Embryonic facial prominence (tissue), 1 donor: ENCODE measurements around the gene SRSF6.
A peak's percentile ranks its signal among the peaks of the same experiment; 100 is the strongest.
"Not testable (repeated sequence)": the region's sequence is repeated elsewhere in the genome, so short reads cannot be mapped to it uniquely, and the experiment has no call there.

ENCODE experiments used
- DNase-seq: peaks from one replicate; pipeline ENCODE4 v3.0.0-alpha.2; 2016; ENCODE audit errors: extremely low spot score

SRSF6 gene

DNA sequence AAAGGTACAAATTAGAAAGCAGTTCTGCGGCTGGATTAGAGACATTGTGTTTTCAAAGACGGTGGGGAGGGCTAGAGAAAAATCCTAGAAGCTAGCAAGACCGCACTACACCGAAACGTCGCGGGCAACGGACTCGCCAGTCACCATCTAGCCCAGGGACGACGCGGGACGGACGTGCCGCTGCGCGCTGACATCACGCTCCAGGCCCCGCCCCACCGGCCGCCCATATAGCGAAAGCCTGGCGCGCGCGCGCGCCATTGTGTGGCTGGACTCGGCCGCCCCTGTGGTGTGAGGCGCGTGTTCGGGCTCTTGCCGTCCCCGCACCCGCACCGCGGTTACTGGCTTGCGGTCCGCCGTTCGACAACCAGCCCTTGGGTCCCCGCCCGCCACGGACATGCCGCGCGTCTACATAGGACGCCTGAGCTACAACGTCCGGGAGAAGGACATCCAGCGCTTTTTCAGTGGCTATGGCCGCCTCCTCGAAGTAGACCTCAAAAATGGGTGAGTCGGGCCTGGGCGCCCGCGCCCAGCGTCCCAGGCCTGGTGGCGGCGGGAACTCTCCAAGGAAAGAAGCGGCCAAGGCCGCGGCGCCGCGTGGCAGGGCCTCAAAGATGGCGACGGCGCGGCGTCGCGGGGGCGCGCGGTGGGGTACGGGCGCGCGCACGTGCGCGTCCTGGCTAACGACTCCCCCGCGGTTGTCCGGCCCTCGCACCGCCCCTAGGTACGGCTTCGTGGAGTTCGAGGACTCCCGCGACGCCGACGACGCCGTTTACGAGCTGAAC, at the start of gene SRSF6:
Gene SRSF6 (plus strand): TSS at position 257 of the 782 bp plus-strand sequence. CDS start 138 bp downstream, at position 395.
- DNase-seq, result peak; percentile 79

DNA sequence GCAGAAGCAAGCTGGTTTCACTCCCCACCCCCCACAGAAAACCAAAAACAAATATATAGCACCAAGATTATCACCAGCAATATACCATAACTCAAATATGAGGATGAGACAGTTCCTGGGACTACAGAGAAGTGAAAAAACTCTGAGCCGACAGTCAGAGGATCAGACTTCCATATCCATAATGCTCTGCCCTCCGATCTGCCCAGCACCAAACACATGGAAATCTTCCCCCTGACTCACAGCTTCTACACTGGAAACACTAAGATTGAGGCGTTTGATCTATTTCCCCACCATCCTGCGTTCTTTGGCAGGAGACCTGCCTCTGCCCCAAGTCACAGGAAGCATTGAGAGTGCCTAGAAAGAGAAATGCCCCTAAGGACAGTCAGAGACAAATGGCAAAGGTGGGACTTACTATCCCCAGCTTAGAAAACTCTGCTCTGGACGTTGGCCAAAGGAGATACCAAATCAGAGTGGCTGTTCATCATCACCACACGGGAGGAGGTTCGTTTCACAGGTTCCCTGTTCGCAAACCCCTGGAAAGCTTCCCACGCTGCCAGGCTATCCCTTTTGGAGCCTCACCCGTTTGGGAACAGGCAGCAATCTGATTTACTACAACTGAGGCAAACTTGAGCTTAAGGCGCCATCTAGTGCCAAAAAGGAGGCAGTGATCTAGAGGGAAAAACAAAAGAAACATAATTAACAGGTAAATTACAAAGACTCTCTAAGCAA, 48.7 kb upstream of the SRSF6 start:
- no peak for DNase-seq

DNA sequence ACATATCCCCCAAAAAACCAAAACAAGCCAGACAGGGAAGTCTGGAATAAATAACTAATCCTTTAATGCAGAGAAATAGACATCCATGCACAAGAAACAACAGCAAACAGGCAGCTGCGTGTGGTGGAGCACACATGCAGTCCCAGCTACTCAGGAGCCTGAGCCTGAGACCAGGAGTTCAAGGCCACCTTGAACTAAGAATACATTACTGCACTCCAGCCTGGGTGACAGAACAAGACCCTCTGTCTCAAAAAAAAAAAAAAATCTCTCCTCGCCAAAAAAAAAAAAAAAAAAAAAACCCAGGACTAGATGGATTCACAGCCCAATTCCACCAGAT, 48.2 kb upstream of the SRSF6 start:
- no peak for DNase-seq

DNA sequence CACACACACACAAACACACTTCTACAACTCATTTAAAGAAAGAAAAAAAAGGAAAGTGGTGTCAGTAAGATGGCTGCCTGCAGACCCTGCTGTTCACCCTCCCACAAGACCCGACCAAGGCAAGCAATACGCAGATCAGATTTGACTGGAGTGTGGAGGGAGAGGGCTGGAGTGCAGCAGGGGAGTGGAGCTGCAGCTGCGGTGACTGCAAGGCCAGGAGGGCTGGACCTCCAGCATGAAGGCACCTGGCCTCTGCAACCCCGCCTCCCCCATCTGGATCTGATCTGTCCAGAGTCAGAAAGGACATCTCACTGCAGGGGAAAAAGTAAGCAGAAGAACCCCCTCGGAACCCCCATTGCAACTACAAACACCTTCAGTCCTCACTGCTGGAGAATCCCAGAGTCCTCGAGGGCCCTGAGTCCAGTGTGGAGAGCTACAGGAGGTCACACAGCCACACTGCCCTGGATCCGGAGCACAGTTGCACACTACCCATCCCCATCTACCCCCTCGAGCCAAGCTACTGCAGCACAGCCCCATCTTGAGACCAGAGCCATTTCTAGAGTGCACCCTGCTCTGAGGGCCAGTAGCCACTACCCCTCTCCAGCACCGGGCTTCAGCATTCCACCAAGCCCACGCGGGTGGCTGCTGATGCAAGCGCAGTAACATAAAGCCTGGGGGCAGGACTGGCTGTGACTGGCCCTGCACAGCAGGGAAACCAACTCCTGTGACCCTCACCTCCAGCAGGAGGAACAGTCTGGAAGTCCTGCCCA, 41.9 kb upstream of the SRSF6 start:
- DNase-seq, result no peak

DNA sequence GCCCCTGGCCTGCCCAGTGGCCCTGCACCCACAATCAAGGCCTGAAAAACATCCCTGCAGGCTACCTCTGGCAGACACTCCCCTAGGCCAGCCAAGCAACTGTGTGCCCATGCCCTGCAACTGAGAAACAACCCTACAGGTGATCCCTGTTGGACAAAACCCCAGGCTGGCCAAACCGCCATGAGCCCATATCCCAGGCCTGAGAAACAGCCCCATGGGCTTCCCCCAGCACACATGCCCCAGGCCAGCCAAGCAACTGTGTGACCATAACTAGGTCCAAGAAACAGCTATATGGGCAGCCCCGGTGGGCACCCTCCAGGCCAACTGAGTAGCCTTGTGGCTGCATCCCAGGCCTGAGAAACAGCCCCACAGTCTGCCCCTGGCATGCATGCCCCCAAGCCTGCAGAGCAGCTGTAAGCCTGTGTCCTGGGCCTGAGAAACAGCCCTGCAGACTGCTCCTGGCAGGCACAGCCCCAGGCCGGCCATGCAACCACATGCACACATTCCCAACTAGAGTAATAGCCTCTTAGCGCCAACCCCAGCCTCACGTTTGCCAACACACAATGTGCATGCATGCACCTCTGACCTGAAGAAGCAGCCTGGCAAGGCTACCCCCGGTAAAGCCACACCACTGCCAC, 41.0 kb upstream of the SRSF6 start:
- DNase-seq, result no peak

DNA sequence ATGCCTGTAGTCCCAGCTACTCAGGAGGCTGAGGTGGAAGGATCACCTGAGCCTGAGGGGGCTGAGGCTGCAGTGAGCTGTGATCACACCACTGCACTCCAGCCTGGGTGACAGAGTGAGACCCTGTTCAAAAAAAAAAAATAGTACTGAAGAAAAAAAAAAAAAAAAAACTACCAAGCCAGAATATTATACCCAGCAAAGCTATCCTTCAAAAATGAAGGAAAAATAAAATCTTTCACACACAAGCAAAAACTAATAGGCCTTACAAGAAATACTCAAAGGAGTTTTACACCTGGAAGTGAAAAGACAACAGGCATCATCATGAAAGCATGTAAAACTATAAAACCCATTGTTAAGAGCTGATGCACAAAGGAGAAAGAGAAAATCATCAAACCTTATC, 37.5 kb upstream of the SRSF6 start:
- no peak for DNase-seq

DNA sequence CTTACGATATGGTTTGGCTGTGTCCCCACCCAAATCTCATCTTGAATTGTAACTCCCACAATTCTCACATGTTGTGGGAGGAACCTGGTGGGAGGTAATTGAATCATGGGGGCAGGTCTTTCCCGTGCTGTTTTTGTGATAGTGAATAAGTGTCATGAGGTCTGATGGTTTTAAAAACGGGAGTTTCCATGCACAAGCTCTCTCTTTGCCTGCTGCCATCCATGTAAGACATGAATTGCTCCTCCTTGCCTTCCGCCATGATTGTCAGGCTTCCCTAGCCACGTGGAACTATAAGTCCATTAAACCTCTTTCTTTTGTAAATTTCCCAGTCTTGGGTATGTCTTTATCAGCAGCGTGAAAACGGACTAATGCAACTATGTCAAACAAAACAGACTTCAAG, 36.8 kb upstream of the SRSF6 start:
- not testable (repeated sequence) for DNase-seq

DNA sequence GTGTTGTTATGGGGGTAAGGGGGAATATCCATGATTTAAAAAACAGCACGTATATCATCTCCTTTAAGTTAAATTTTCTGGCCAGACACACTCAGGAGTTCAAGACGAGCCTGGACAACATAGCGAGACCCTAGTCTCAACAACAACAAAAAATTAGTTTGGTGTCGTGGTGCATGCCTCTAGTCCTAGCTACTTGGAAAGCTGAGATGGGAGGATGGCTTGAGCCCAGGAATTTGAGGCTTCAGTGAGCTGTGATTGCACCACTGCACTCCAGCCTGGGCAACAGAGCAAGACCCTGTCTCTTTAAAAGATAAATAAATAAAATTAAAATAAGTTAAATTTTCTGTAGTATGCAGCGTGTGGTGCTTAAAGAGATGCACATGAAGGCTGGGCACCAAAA, 31.5 kb upstream of the SRSF6 start:
- no peak for DNase-seq

DNA sequence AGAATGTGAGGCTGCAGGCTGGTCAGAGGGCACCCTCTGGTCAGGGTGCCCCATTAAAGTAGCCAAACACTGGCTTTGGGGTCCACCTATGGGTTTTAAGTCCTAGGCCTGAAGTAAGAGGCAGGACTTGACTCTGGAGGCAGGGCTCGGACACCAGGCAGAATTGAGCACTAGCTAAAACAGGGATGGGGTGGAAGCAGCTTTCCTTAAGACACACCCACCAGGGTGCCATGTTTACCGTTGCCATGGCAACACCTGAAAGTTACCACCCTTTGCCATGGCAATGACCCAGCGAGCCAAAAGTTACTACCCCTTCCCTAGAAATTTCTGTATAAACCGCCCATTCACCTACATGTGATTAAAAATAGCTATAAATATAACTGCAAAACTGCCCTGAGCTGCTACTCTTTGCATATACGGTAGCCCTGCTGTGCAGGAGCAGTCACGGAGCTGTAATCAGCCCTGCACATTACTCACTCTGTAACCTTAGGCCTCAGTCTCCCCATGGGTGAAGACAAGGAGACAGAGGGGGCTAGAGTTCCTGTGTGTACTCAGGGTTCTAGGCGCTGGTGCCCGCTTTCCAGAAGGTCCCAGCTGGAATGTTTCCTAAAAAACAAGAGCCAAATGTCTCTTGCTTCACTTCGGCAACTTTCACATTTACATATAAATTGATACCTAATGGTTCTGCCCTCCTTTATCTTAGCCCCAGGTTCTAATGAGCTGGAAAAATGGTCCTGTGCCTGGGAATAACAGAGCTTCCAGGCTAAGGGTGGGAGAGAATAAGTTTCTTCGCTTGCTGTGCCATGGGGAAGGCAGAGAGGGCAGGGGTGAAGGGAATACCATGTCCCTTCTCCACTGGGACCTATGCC, 27.2 kb upstream of the SRSF6 start:
- DNase-seq, result no peak

DNA sequence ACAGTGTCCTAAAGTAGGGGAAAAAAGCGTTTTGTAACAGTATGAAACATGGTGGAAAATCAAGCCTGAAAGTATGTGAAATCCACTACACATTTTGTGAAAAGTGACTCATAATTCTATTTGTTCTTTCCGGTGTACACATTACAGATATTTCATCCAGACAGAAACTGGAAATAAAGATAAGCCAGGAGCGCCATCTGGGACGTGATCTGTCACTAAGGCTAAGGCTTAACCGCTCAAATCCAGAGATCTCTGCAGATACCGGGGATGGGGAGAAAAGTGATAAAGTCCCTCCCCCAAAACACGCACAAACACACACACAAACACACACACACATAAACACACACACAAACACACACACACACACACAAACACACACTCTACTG, 26.6 kb upstream of the SRSF6 start:
- no peak for DNase-seq

DNA sequence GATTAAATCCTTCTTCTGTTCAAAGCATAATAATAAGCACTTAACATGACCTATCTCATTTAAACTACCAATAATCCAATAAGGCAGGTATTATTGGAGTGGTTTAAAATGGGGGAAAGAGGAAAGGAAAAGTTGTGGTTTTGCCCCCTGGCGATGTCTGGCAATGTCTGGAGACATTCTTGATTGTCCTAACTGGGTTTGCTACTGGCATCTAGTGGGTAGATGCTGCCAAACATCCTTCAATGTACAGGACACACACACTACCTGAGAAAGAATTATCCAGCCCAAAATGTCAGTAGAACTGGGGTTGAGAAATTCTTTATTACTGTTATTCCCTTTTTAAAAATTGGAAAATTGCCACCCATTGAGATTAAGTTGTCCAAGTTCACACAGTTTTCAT, 25.2 kb upstream of the SRSF6 start:
- DNase-seq, result no peak

DNA sequence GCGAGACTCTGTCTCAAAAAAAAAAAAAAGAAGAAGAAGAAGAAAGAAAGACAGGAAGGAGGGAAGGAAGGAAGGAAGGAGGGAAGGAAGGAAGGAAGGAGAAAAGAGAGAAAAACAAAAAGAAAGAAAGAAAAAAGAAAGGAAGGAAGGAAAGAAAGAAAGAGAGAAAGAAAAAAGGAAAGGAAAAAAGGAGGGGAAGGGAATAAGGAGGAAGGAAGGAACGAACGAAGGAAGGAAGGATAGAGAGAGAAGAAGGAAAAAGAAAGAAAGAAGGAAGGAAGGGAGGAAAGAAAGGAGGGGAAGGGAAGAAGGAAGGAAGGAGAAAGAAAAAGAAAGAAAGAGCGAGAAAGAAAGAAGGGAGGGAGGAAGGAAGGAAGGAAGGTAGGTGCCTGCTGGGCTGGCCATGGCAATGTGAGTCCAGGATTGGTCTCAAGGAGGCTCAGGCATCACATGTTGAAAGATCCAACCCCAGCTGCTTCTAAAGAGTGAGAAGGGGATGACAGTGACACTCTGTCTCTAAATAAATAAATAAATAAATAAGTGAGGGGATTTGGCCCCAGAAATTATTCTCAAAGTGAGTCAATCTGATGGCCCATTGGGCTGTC, 24.3 kb upstream of the SRSF6 start:
- no peak for DNase-seq

DNA sequence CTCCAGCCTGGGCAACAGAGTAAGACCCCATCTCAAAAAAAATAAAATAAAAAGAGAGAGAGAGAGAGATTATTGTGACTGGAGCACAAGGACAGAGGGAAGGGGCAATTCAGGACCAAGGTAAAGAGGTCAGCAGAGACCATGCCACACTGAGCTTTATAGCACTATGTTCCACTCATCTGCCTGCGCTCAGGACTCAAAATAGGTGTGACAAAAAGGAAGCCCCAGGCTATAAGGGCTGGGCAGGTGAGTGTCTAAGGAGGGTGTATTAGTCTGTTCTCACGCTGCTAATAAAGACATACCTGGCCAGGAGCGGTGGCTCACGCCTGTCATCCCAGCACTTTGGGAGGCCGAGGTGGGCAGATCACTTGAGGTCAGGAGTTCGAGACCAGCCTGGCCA, 23.1 kb upstream of the SRSF6 start:
- DNase-seq, result no peak

DNA sequence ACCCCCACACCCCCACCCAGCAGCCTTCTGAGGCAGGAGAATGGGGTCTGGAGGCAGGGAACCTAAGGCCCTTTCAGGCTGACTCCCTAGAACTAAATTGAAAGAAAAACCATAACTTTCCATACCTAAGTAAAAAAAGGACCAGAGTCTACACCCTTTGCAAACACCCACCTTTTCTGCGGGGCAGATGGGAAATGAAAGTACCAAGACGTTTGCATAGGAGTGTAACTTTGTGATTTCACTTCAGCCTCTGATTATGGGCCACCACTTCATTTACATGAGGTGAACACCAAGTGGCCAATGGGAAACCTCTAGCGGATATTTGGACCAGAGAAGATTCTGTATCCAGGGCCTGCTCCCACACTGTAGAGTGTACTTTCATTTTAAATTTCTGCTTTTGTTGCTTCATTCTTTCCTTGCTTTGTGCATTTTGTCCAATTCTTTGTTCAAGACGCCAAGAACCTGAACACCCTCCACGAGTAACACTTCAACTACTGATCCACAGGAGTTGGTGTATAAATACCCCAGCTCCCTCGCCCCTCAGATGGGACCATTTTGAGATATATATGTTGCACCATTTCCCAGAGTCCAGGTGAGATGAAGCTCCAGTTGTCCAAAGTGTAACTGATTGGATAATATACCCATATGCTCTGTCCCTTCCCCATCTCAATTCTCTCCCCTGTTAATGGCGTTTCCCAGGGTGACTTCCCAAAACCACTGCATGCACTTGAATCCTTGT, 18.9 kb upstream of the SRSF6 start:
- no peak for DNase-seq

DNA sequence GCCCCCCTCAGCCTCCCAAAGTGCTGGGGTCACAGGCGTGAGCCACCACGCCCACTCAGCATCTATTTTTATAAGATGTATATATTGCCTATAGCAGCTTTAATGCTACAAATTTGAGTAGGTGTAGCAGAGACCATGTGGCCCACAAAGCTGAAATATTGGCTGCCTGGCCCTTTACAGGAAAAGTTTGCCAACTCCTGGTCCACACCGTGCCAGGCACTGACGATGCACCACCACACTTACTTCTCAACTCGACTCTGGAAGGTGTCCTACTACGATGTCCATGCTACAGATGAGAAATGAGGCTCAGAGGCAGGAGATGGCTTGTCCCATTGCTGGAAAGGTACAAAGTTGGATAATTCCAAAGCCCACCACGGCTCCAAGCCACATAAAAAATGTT, 17.2 kb upstream of the SRSF6 start:
- no peak for DNase-seq

DNA sequence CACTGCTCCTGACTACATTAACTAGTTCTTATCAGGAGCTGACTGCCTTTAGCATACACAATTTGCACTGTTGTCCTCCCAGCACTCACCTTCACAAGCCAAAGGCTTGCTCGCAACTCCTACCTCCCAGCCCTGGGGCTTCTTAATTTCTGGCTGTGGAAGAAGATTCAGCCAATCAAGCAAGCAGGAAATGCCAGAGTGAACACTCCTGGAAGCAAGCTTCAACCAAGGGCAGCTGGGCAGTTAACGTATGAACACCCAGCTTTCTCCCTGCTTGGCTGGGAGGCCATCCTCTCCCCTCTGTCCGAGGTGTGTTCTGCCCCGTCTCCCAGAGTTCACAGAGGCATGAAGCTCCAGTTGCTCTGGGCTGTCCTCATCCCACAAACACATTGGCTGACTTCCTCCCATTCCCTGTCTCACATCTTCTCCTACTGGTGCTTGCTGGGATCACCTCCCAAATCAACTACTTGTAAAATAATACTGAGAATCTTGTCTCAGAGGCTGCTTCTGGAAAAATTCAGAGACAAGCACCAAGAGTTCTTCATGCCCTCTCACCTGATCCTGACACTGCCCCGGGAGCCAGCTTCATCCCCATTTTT, 15.3 kb upstream of the SRSF6 start:
- DNase-seq, result no peak

DNA sequence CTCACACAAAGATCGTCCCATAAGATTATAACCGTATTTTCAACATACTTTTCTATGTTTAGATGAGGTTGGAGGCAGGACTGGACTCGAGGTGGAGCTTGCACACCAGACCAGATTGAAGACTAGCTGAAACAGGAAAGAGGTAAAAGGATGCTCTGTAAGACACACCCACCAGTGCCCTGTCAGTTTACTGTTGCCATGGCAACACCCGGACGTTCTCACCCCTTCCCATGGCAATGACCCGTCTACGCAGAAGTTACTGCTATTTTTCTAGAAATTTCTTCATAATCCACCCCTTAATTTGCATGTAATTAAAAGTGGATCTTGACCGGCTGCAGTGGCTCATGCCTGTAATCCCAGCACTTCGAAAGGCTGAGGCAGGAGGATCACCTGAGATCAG, 13.6 kb upstream of the SRSF6 start:
- DNase-seq, result no peak

DNA sequence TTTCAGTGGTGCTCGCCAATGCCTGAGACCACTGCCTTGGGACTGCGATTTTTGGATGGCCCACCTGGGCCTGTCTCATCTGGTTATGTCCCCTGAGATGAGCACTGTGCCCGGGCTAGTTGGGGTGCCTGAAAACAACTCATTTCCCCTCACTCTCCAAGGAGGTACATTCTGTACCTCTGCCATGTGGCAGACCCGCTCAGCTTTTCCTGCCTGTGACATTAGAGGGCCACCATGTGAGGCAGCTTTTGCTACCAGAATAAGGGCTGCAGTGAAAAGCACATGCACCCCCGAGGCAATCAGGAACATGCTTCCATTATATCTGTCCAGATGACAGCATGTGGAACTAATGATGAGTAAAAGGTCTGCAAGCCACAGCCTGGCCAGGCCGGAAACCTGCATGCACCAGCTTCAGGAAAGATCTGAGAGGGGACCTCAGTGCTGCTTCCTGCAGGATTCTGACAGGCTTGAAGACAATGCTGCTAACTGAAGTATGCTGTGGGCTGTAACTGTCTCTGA, 11.3 kb upstream of the SRSF6 start:
- DNase-seq, result no peak

DNA sequence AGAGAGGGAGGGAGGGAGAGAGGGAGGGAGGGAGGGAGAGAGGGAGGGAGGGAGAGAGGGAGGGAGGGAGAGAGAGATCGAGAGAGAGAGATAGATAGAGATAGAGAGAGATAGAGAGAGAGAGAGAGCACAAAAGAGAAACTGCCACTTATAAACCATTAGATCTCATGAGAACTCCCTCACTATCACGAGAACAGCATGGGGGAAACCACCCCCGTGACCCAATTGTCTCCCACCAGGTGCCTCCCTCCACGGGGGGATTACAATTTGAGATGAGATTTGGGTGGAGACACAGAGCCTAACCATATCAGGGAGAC, 9.3 kb upstream of the SRSF6 start:
- not testable (repeated sequence) for DNase-seq
